ENCODE results near the gene TSC22D3.
"Not testable (repeated sequence)": the region's sequence is repeated elsewhere in the genome, so short reads cannot be mapped to it uniquely, and the experiment has no call there.

GRCh38 chrX:107668710-107669109 is 106.9 kb downstream of the TSC22D3 start:
- not testable (repeated sequence) for TF ChIP-seq POLR2A (IDR thresholded peaks at IDR 0.05)
- TF ChIP-seq, protein P1, sequence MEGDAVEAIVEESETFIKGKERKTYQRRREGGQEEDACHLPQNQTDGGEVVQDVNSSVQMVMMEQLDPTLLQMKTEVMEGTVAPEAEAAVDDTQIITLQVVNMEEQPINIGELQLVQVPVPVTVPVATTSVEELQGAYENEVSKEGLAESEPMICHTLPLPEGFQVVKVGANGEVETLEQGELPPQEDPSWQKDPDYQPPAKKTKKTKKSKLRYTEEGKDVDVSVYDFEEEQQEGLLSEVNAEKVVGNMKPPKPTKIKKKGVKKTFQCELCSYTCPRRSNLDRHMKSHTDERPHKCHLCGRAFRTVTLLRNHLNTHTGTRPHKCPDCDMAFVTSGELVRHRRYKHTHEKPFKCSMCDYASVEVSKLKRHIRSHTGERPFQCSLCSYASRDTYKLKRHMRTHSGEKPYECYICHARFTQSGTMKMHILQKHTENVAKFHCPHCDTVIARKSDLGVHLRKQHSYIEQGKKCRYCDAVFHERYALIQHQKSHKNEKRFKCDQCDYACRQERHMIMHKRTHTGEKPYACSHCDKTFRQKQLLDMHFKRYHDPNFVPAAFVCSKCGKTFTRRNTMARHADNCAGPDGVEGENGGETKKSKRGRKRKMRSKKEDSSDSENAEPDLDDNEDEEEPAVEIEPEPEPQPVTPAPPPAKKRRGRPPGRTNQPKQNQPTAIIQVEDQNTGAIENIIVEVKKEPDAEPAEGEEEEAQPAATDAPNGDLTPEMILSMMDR (IDR thresholded peaks at IDR 0.05) = not testable (repeated sequence)
